T-cell (primary cell): Measurements from ENCODE around the gene RAB9A. TPM values are rescaled to one million over a fixed set of nuclear protein-coding genes. Genes with fewer than 3 reads are reported as not detected.

Experiments used
- ATAC-seq, 4 experiments: fragments of 200-7000 bp in 3 of 4; fragments of 150-1000 bp in 1 of 4; cut with Tn5 transposase; replicated peaks in 1 of 4; 1 replicate in 3 of 4; 2 replicates in 1 of 4; pipeline ENCODE4 v1.10.0; 2021; ENCODE audit warnings: moderate library complexity in 3 of 4, mild to moderate bottlenecking in 2 of 4, moderate number of reproducible peaks in 1 of 4
- CTCF ChIA-PET, 2 donors: fragments of 300-600 bp; sonication (Branson Sonifier 250); formaldehyde crosslinking; loops; one replicate each; lab custom pipeline; 2022; ENCODE audit warnings: antibody characterized with exemption in 2 of 2; lab: Charles Lee
- POLR2A ChIA-PET, 2 donors: fragments of 300-600 bp; sonication (Branson Sonifier 250); formaldehyde crosslinking; loops; one replicate each; lab custom pipeline; 2022; ENCODE audit warnings: antibody characterized with exemption in 2 of 2; lab: Charles Lee
- DNase-seq, 35 experiments: peaks; one replicate each; pipeline versions ENCODE4 v3.0.0 to v3.0.0-alpha.2; 2013 to 2023
- H3K27ac ChIP-seq: one replicate; pipeline ENCODE4 v1.5.1; 2013; ENCODE audit warnings: low read length
- H3K27me3 ChIP-seq, 2 experiments: replicated peaks in 1 of 2; 1 replicate in 1 of 2; 2 replicates in 1 of 2; pipeline versions ENCODE4 v1.6.1 to v1.7.0; 2013; ENCODE audit warnings: low read length in 1 of 2, mixed read lengths in 1 of 2; ENCODE audit not compliant: control insufficient read depth in 2 of 2, insufficient read depth in 2 of 2; ENCODE audit errors: extremely low read depth in 1 of 2
- H3K36me3 ChIP-seq, 2 donors: 1 replicate in 1 of 2; 2 replicates in 1 of 2; pipeline versions ENCODE4 v1.6.1 to v1.7.0; 2013; ENCODE audit warnings: low read length in 1 of 2; ENCODE audit not compliant: control insufficient read depth in 2 of 2, insufficient read depth in 1 of 2; ENCODE audit errors: extremely low read depth in 1 of 2
- H3K4me1 ChIP-seq, 2 experiments: 1 replicate in 1 of 2; 2 replicates in 1 of 2; pipeline versions ENCODE4 v1.6.1 to v1.7.0; 2013; ENCODE audit warnings: low read length in 2 of 2, mixed read lengths in 1 of 2; ENCODE audit not compliant: insufficient read depth in 2 of 2, control insufficient read depth in 1 of 2; ENCODE audit errors: extremely low read depth in 1 of 2
- H3K4me3 ChIP-seq, 2 donors: 1 replicate in 1 of 2; 2 replicates in 1 of 2; pipeline versions ENCODE4 v1.5.1 to v1.7.0; 2013; ENCODE audit warnings: mild to moderate bottlenecking in 2 of 2, low read length in 1 of 2, moderate library complexity in 1 of 2; ENCODE audit not compliant: control insufficient read depth in 1 of 2; ENCODE audit errors: extremely low read depth in 1 of 2
- H3K9me3 ChIP-seq: 2 replicates; pipeline ENCODE4 v1.7.0; 2013
- H3K27ac Mint-ChIP-seq, 2 donors: one replicate each; pipeline ENCODE4 v1.8.0; 2020 to 2021; ENCODE audit warnings: mild to moderate bottlenecking in 2 of 2, mixed read lengths in 2 of 2
- H3K27me3 Mint-ChIP-seq, 2 donors: one replicate each; pipeline ENCODE4 v1.8.0; 2021 to 2022; ENCODE audit warnings: mixed read lengths in 2 of 2
- H3K36me3 Mint-ChIP-seq: one replicate; pipeline ENCODE4 v1.8.0; 2021; ENCODE audit warnings: mixed read lengths
- H3K4me1 Mint-ChIP-seq, 3 donors: one replicate each; pipeline ENCODE4 v1.8.0; 2020 to 2022; ENCODE audit warnings: mixed read lengths in 3 of 3, mild to moderate bottlenecking in 1 of 3
- H3K4me3 Mint-ChIP-seq, 3 donors: one replicate each; pipeline ENCODE4 v1.8.0; 2020 to 2022; ENCODE audit warnings: mild to moderate bottlenecking in 3 of 3, mixed read lengths in 3 of 3, moderate library complexity in 3 of 3
- H3K9me3 Mint-ChIP-seq, 3 donors: one replicate each; pipeline ENCODE4 v1.8.0; 2020 to 2022; ENCODE audit warnings: mixed read lengths in 3 of 3
- WGBS: methylation state at CpG from one replicate; pipeline ENCODE4 v1.1.5; 2013; ENCODE audit warnings: missing lambda C conversion rate; ENCODE audit not compliant: insufficient coverage; 5-methylcytosine and 5-hydroxymethylcytosine counted together
- total RNA-seq, 35 experiments: library from RNA in 6 of 35; stranded (reverse) in 6 of 35; fragments of 120-200 nt in 1 of 35; gene quantifications; one replicate each; pipeline versions ENCODE4 v1.2.1 to v1.2.4 and lab custom pipeline; 2013 to 2026

Gene RAB9A
- total RNA-seq, 5 donors from 2014 or later (not counting 1 experiment from before 2014, with no cell fraction given): 12.2 to 27.3 (median 16.4) TPM

GRCh38 chrX:13748486-13748885 lies 59.6 kb downstream of the RAB9A start:
- no peak for DNase-seq

DNA sequence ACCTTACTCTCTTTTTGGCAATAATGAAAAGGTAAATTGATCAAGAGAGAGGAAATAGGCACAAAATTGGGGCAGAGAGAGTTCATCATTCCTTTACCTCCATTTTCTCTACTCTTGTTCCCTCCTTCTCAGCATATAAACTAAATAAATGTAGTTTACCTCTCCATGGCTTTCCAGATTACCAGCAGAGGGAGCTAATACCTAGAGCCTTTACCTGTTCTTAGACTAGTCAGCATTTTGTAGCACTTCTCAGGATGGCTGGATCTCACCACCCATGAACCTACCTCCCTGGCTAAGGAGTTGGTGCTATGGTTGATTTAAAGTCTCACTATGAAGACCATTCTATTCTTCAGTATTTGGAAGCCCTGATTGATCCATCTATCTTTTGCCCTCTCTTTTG lies 61.3 kb downstream of the RAB9A start:
- CTCF ChIA-PET: interaction anchor here (0.7 to 1.5 kb wide), 6 partner anchors 15 to 1556 kb away, joined by 3 to 4 read pairs (median 3); partner anchors contain the start of genes OFD1 (in 2 of the 2) and TRAPPC2 (in 2 of the 2)
- DNase-seq (peak in 5 of 35 experiments; percentile 8 to 55 (median 10)), ATAC-seq (peak; percentile 55 to 66 (median 64))
- no peaks in the 10 kb centered on the region for H3K9me3 Mint-ChIP-seq
- Histone ChIP-seq H3K4me1 (peaks cover 4 to 6% of the 10 kb centered on the region in 2 experiments), H3K27me3 (no peaks in the 10 kb centered on the region), H3K9me3 (no peaks in the 10 kb centered on the region), H3K36me3 (peaks cover 0 to 40% of the 10 kb centered on the region in 2 donors), H3K4me3 (no peak overlapping the region), H3K27ac (peak overlapping the region; percentile 6)
- no peak overlapping the region for H3K4me3 Mint-ChIP-seq
- peaks cover 14 to 44% (median 25%) of the 10 kb centered on the region in 3 donors for H3K4me1 Mint-ChIP-seq
- peaks cover 38% of the 10 kb centered on the region for H3K36me3 Mint-ChIP-seq
- peak overlapping the region; percentile 63 to 64 for H3K27ac Mint-ChIP-seq
- POLR2A ChIA-PET: interaction anchor here in 1 of 2 donors (0.6 kb wide), 1 partner anchor 13 kb away, joined by 3 read pairs; no protein-coding TSS in a partner anchor
- H3K27me3 Mint-ChIP-seq: no peaks in the 10 kb centered on the region

More at GRCh38 chrX:13748486-13748885, 59.6 kb downstream of the RAB9A start:
- Mint-ChIP-seq H3K27ac (no peak overlapping the region), H3K36me3 (peaks cover 38% of the 10 kb centered on the region), H3K27me3 (no peaks in the 10 kb centered on the region), H3K4me1 (peaks cover 8 to 43% (median 18%) of the 10 kb centered on the region in 3 donors), H3K4me3 (no peak overlapping the region), H3K9me3 (no peaks in the 10 kb centered on the region)
- no peaks in the 10 kb centered on the region for H3K9me3 ChIP-seq
- CTCF ChIA-PET: interaction anchor here (0.7 to 1.8 kb wide), 4 partner anchors 9 to 236 kb away, joined by 3 to 10 read pairs (median 3); partner anchors contain the start of genes OFD1 (in 1 of the 2) and TRAPPC2 (in 1 of the 2)
- ATAC-seq: no peak
- peaks cover 0 to 6% of the 10 kb centered on the region in 2 experiments for H3K4me1 ChIP-seq
- peaks cover 0 to 46% of the 10 kb centered on the region in 2 donors for H3K36me3 ChIP-seq
- POLR2A ChIA-PET: no interaction called here
- H3K27me3 ChIP-seq: no peaks in the 10 kb centered on the region
- H3K4me3 ChIP-seq: no peak overlapping the region
- WGBS: no CpG with 5 or more reads among the region's 3 CpGs
- no peak overlapping the region for H3K27ac ChIP-seq

DNA sequence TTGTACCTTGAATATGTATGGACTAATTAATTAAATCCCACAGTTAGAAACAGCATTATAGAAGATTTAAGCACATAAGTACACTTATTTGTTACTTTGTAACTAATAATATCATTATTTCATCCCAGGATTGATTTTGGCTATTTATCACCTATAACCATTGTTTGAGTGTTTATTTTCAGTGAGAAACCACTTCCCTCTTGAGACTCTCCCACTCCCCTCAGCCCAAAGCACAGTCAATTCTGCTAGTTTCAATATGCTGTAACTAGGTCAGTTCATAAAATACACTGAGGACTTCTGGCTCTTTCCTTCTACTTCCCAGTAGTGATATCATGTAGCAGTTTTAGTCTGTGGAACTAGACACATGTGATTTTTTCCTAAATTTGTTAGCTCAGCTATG lies 61.9 kb downstream of the RAB9A start:
- DNase-seq (no peak), ATAC-seq (no peak)
- Mint-ChIP-seq H3K4me1 (peaks cover 15 to 48% (median 29%) of the 10 kb centered on the region in 3 donors), H3K4me3 (no peak overlapping the region), H3K9me3 (no peaks in the 10 kb centered on the region), H3K27ac (no peak overlapping the region), H3K36me3 (peaks cover 32% of the 10 kb centered on the region), H3K27me3 (no peaks in the 10 kb centered on the region)
- Histone ChIP-seq H3K27ac (no peak overlapping the region), H3K4me1 (peaks cover 4 to 6% of the 10 kb centered on the region in 2 experiments), H3K4me3 (no peak overlapping the region), H3K9me3 (no peaks in the 10 kb centered on the region), H3K36me3 (peaks cover 0 to 36% of the 10 kb centered on the region in 2 donors), H3K27me3 (no peaks in the 10 kb centered on the region)
- ChIA-PET POLR2A (interaction anchor here (0.6 to 0.9 kb wide), 5 partner anchors 8 to 1584 kb away, joined by 3 to 4 read pairs (median 3); no protein-coding TSS in a partner anchor), CTCF (interaction anchor here (0.6 to 1.5 kb wide), 10 partner anchors 8 to 1556 kb away, joined by 3 to 4 read pairs (median 3); partner anchors contain the start of genes OFD1 (in 2 of the 2) and TRAPPC2 (in 2 of the 2))

GRCh38 chrX:13752141-13752540 lies 63.2 kb downstream of the RAB9A start:
- Mint-ChIP-seq H3K27me3 (no peaks in the 10 kb centered on the region), H3K4me1 (peaks cover 15 to 42% (median 29%) of the 10 kb centered on the region in 3 donors), H3K4me3 (no peak overlapping the region), H3K9me3 (no peaks in the 10 kb centered on the region), H3K27ac (no peak overlapping the region), H3K36me3 (peaks cover 22% of the 10 kb centered on the region)
- ATAC-seq: no peak
- Histone ChIP-seq H3K4me3 (no peak overlapping the region), H3K27me3 (no peaks in the 10 kb centered on the region), H3K27ac (no peak overlapping the region), H3K36me3 (peaks cover 0 to 40% of the 10 kb centered on the region in 2 donors), H3K4me1 (peaks cover 4 to 6% of the 10 kb centered on the region in 2 experiments), H3K9me3 (no peaks in the 10 kb centered on the region)
- CTCF ChIA-PET: interaction anchor here (0.7 to 1.5 kb wide), 6 partner anchors 16 to 280 kb away, joined by 3 read pairs; partner anchors contain the start of genes OFD1 (in 1 of the 2) and TRAPPC2 (in 1 of the 2)
- no peak for DNase-seq
- no CpG with 5 or more reads among the region's 3 CpGs for WGBS
- POLR2A ChIA-PET: interaction anchor here (0.6 kb wide), 3 partner anchors 14 to 1598 kb away, joined by 3 to 5 read pairs (median 4); no protein-coding TSS in a partner anchor

- no peak for DNase-seq
- ATAC-seq: no peak
- Mint-ChIP-seq H3K4me1 (peaks cover 15 to 37% (median 25%) of the 10 kb centered on the region in 3 donors), H3K27me3 (no peaks in the 10 kb centered on the region), H3K9me3 (no peaks in the 10 kb centered on the region), H3K27ac (peak overlapping the region; percentile 19 to 69), H3K36me3 (peaks cover 18% of the 10 kb centered on the region), H3K4me3 (no peak overlapping the region)
- 83% methylated on average over 1 of the region's 3 CpGs for WGBS
- H3K27ac ChIP-seq: no peak overlapping the region
- CTCF ChIA-PET: interaction anchor here (0.7 to 1.5 kb wide), 5 partner anchors 16 to 280 kb away, joined by 3 read pairs; partner anchors contain the start of genes OFD1 (in 1 of the 2) and TRAPPC2 (in 1 of the 2)
- peaks cover 4 to 6% of the 10 kb centered on the region in 2 experiments for H3K4me1 ChIP-seq
- H3K27me3 ChIP-seq: no peaks in the 10 kb centered on the region
- H3K4me3 ChIP-seq: no peak overlapping the region
- POLR2A ChIA-PET: interaction anchor here (0.6 kb wide), 3 partner anchors 29 to 1598 kb away, joined by 3 to 5 read pairs (median 4); no protein-coding TSS in a partner anchor
- H3K36me3 ChIP-seq: peaks cover 0 to 44% of the 10 kb centered on the region in 2 donors
- H3K9me3 ChIP-seq: no peaks in the 10 kb centered on the region
Measured at GRCh38 chrX:13752646-13753045, 63.7 kb downstream of the RAB9A start.

DNA sequence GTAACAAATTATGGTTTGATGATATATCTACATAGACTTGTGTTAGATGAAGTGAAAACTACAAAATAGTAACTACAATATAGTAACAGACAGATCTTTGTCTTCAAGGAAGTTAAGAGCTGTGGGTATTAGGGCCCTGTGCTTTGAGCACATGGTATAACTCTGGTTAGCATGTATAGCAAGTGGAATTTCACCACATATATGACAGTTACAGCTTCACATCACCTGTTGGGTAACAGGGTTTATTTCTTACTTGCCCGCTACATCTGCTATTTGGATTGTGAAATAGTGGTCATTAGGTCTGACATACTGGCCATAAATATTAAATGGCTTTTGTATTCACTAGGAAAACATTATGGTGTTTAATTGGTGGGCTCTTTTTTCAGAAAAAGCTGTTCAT lies 65.8 kb downstream of the RAB9A start:
- Histone ChIP-seq H3K4me3 (no peak overlapping the region), H3K27ac (no peak overlapping the region), H3K9me3 (no peaks in the 10 kb centered on the region), H3K4me1 (peaks cover 4 to 6% of the 10 kb centered on the region in 2 experiments), H3K27me3 (no peaks in the 10 kb centered on the region), H3K36me3 (peaks cover 0 to 57% of the 10 kb centered on the region in 2 donors)
- no peak for DNase-seq
- Mint-ChIP-seq H3K4me3 (no peak overlapping the region), H3K27me3 (no peaks in the 10 kb centered on the region), H3K27ac (no peak overlapping the region), H3K4me1 (peaks cover 21 to 47% (median 23%) of the 10 kb centered on the region in 3 donors), H3K36me3 (peaks cover 25% of the 10 kb centered on the region), H3K9me3 (no peaks in the 10 kb centered on the region)
- POLR2A ChIA-PET: interaction anchor here (0.6 kb wide), 2 partner anchors 67 to 268 kb away, joined by 5 read pairs; no protein-coding TSS in a partner anchor
- CTCF ChIA-PET: interaction anchor here in 1 of 2 donors (0.7 kb wide), 2 partner anchors 9 to 85 kb away, joined by 3 read pairs; no protein-coding TSS in a partner anchor
- no CpG with 5 or more reads among the region's 1 CpG for WGBS
- no peak for ATAC-seq
